HG03354 (cell line): ENCODE measurements around the gene DHH.

Experiments
- ATAC-seq: cut with Tn5 transposase; IDR thresholded peaks from one replicate; pipeline ENCODE4 v1.9.1; 2021; ENCODE audit warnings: mild to moderate bottlenecking; ENCODE audit not compliant: unreplicated experiment, poor library complexity, severe bottlenecking

DHH gene

DNA sequence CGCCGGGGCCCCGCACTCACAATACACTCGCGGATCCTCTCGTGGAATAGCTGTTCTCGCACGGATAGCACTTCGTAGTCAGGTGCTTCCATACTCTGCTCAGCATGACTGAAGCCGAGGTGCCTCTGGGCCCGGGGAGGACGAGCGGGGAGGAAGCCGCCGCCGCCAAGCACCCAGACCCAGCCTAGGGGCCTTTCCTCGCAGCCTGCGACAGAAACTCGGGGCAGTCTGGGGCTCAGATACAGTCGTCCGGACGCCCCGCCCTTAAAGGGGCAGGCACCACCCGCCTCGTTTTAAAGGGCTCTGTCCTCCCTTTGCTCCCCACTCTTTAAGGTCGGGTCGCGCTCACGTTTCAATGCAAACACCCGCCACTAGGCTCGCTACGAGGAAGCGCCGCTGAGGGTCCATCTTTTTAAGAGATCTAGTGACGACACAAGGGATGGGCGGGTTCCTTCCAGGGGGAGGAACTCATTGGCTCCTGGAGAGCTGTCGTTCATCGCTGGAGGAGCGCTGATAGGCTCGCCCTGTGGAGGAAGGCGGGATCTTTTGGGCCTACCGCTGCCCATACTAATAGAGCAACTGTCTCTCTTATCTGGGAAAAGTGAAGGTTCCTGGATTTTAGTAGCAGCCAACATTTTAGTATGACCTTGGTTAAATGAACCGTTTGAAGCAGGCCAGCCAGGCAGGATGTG, 16.0 kb upstream of the DHH start, which contains the start of gene LMBR1L:
LMBR1L (minus strand) TSS at position 384 of the 692 bp plus-strand sequence; CDS start at position 92, 292 bp downstream.
- peak; percentile 97 for ATAC-seq

DNA sequence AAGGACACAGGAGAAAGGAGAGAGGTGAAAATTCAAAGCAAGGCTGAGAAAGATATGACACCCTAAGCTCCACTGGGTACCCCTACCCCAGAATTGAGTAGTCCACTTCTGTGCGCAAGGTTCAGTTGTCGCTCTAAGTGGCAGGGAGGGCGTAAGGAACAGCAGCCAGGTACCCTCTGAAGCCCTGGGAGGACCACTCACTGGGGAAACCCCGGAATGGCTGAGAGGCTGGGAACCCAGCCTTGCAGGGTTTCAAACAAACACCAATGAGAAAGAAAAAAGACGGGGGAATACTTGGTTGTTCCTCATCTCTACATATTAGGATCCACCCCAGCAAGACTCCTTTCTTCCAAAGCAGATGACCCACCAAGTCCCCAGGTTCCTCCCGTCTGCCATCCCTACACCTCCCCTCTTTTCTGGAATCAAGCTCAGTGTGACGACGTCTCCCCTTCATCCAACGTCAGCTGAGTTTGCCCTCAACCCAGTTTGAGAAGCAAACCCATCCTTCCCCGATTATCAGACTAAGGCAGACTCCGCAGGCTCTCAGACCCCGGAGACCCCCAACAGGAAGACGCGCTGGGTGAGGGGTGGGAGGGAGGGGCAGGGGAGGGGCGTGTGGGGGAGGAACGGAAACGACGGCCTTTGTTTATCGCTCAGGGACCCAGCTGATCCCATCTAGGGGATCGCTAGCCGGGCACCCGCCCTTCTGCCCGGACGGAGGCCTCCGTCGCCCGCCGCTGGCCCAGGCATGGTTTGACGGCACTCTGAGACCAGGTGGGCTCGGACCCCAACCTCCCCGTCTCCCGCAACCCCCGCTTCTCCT, 15.3 kb upstream of the DHH start:
- ATAC-seq = peak; percentile 11

GRCh38 chr12:49108958-49109404, 14.4 kb upstream of the DHH start:
- no peak for ATAC-seq

DNA sequence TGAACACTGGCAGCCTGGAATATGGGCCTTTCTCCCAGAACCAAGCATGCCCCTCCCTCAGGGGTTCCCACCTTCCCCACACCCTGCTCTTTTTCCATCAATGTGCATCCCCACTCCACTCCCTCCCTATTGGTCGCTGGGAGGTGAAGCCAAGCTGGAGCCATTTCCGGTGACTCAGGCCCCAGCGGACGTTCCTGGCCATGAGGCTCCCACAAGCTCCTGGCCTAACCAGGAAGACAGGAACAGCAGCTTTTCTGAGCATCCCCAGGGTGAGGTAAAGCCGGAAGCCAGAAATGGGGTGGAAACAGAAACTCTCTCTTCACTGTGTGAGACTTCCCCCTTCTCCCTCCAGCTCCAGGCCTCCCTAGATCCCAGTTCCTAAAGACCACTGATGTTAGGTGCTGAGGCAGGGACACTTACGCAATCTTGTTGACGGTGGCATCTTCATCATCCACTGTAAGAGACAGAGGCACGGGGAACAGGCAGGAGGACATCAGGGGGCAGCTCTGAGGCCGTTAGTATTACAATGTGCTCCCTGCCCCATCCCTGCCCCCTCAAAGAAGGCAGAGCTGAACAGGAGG, 11.0 kb upstream of the DHH start:
- ATAC-seq = no peak

GRCh38 chr12:49104822-49105221, 10.2 kb upstream of the DHH start:
- no peak for ATAC-seq

DNA sequence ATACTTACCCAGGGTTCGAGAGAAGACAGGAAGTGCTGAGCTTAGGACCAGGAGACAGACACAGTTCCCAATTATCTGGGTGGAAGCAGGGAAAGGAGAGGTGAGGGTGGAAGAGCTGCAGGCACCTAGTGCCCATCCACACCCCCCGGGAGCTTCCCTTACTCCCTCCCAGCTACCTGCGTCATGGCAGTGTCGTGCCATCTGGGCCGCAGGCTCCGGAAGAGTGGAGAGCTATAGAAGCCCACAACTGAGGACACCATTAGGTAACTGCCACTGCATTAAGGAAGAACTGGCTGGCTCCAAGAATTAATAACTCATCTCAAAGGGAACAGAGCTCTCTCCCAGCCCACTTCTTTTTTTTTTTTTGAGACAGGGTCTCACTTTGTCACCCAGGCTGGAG, 5.8 kb upstream of the DHH start:
- no peak for ATAC-seq

GRCh38 chr12:49098703-49099102, 4.1 kb upstream of the DHH start:
- ATAC-seq = no peak

- ATAC-seq = no peak
These were observed 3.4 kb upstream of the DHH start for GRCh38 chr12:49098035-49098451.

- no peak for ATAC-seq
These were observed 2.8 kb upstream of the DHH start for GRCh38 chr12:49097381-49097780.

DNA sequence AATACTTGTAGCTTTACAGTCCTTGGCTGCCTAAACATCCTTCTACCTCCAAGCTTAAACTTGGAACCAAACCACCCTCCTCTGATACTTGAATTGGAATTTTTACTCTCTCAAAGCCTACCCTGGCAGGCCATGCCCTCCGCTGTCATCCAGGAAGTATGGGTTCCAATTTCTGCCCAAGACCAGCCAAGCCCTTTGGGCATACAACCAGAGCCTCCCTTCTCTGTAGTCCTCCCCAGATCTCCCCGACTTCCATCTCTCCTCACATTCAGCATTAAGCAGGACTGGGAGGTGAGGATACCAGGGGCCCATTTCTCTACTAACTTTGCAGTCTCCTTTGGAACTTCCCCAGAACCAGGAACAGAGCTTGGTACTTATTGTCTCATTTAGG, 369 bp upstream of the DHH start:
- ATAC-seq = no peak

- no peak for ATAC-seq
These were observed 825 bp downstream of the DHH start for GRCh38 chr12:49093792-49094159.

GRCh38 chr12:49092816-49093406, 1.7 kb downstream of the DHH start:
- no peak for ATAC-seq

- no peak for ATAC-seq
These were observed 2.4 kb downstream of the DHH start for GRCh38 chr12:49092086-49092815.

GRCh38 chr12:49091836-49092085, 2.8 kb downstream of the DHH start:
- ATAC-seq = no peak

- ATAC-seq = no peak
These were observed 3.4 kb downstream of the DHH start for GRCh38 chr12:49091056-49091835.

- ATAC-seq = no peak
These were observed 4.5 kb downstream of the DHH start for GRCh38 chr12:49089821-49090773.

DNA sequence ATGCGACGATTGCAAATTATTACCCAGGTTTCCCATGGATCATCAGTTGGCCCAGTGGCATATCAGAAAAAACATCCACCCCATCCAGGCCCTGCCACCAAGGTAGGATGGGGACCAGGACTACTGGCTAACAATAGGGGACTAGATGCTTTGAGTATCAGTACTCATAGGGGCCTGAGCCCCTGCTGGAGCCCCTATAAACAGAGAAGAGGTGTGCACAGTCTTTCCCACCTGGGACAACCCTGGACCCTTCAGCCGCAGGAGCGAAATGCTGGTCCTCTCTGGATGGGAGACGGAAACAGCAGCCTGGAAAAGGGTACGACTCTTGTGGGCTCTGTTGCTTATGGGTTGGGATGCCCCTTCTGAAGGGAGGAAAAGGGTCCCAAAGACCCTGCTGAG, 5.7 kb downstream of the DHH start:
- no peak for ATAC-seq
